ENCODE data around the gene PHOX2B.

- TF ChIP-seq SP1 (IDR thresholded peaks at IDR 0.05; ENCODE audit: low read depth, low read length) (no peak), RFX5 (IDR thresholded peaks at IDR 0.05; ENCODE audit: borderline replicate concordance, low read depth, low read length) (no peak), CTCF (IDR thresholded peaks at IDR 0.05; ENCODE audit: control extremely low read depth in 1 of 3, insufficient read depth in 1 of 3, low read depth in 1 of 3, low read length in 3 of 3) (no peak), GABPA (IDR thresholded peaks at IDR 0.05; ENCODE audit: borderline replicate concordance, insufficient read depth, low read length) (no peak), POLR2AphosphoS5 (IDR thresholded peaks at IDR 0.05; ENCODE audit: low read depth, low read length) (no peak)
Measured at GRCh38 chr4:41797260-41797659, 48.7 kb upstream of the PHOX2B start.
